ELR (cell line): ENCODE measurements around the gene GTF3C1.
"Not testable (repeated sequence)": the region's sequence is repeated elsewhere in the genome, so short reads cannot be mapped to it uniquely, and the experiment has no call there.

Experiments
- DNase-seq: peaks from one replicate; pipeline ENCODE4 v3.0.0-alpha.2; 2015; ENCODE audit warnings: low read depth

The GTF3C1 gene

GRCh38 chr16:27549746-27550581 is at the start of gene GTF3C1, which contains the start of gene KATNIP:
Gene GTF3C1, minus strand, starts transcription at chr16:27549913. Its CDS starts 23 bp downstream, at chr16:27549890.
Gene KATNIP, plus strand, starts transcription at chr16:27550144. Its CDS starts 27 bp downstream, at chr16:27550171.
- DNase-seq, result peak; percentile 99

- no peak for DNase-seq
These were observed 49.3 kb upstream of the GTF3C1 start for GRCh38 chr16:27598931-27599565.

- DNase-seq, result no peak
These were observed 48.5 kb upstream of the GTF3C1 start for GRCh38 chr16:27598220-27598619.

GRCh38 chr16:27597361-27597760 is 47.6 kb upstream of the GTF3C1 start:
- DNase-seq, result no peak

GRCh38 chr16:27596411-27596810 is 46.7 kb upstream of the GTF3C1 start:
- DNase-seq, result no peak

GRCh38 chr16:27595993-27596392 is 46.3 kb upstream of the GTF3C1 start:
- no peak for DNase-seq

GRCh38 chr16:27595475-27595874 is 45.8 kb upstream of the GTF3C1 start:
- DNase-seq, result no peak

- DNase-seq, result no peak
These were observed 42.1 kb upstream of the GTF3C1 start for GRCh38 chr16:27591837-27592236.

GRCh38 chr16:27588057-27588456 is 38.3 kb upstream of the GTF3C1 start:
- DNase-seq, result no peak

GRCh38 chr16:27586711-27587110 is 37.0 kb upstream of the GTF3C1 start:
- no peak for DNase-seq

- DNase-seq, result no peak
These were observed 35.5 kb upstream of the GTF3C1 start for GRCh38 chr16:27585200-27585599.

GRCh38 chr16:27583634-27584033 is 33.9 kb upstream of the GTF3C1 start:
- DNase-seq, result no peak

GRCh38 chr16:27582883-27583282 is 33.2 kb upstream of the GTF3C1 start:
- no peak for DNase-seq

- peak; percentile 15 for DNase-seq
These were observed 29.6 kb upstream of the GTF3C1 start for GRCh38 chr16:27579087-27579980.

GRCh38 chr16:27576729-27577128 is 27.0 kb upstream of the GTF3C1 start:
- no peak for DNase-seq

- no peak for DNase-seq
These were observed 23.0 kb upstream of the GTF3C1 start for GRCh38 chr16:27572711-27573110.

GRCh38 chr16:27571433-27572326 is 22.0 kb upstream of the GTF3C1 start:
- DNase-seq, result no peak

GRCh38 chr16:27570986-27571385 is 21.3 kb upstream of the GTF3C1 start:
- DNase-seq, result not testable (repeated sequence)

- DNase-seq, result no peak
These were observed 18.4 kb upstream of the GTF3C1 start for GRCh38 chr16:27568077-27568476.

- no peak for DNase-seq
These were observed 16.7 kb upstream of the GTF3C1 start for GRCh38 chr16:27566417-27566816.

GRCh38 chr16:27564224-27564623 is 14.5 kb upstream of the GTF3C1 start:
- DNase-seq, result no peak
